IMR-90 (cell line): ENCODE results near the gene NR5A2. TPM values are rescaled to one million over a fixed set of nuclear protein-coding genes. Genes with fewer than 3 reads are reported as not detected.

ENCODE experiments used
- ATAC-seq: fragments of 200-7000 bp; cut with Tn5 transposase; 2 replicates; pipeline ENCODE4 v1.9.1; 2020; ENCODE audit warnings: low read depth, mild to moderate bottlenecking, moderate library complexity
- BruUV-seq: library from RNA; stranded (reverse); fragments of 400-500 nt; replicated peaks from 2 replicates; lab custom pipeline; 2021; lab: Mats Ljungman, UMichigan
- CTCF ChIA-PET: fragments of 300-600 bp; formaldehyde crosslinking; extraction: SDS; loops from one replicate; lab custom pipeline; 2021; ENCODE audit warnings: antibody characterized with exemption; lab: Yijun Ruan, JAX
- POLR2A ChIA-PET: fragments of 300-600 bp; sonication (Branson Sonifier 250); formaldehyde crosslinking; loops from one replicate; lab custom pipeline; 2022; ENCODE audit warnings: antibody characterized with exemption; ENCODE audit not compliant: unreplicated experiment; lab: Charles Lee
- DNase-seq: peaks from one replicate; pipeline ENCODE4 v3.0.0; 2013
- H2AFZ ChIP-seq: replicated peaks from 2 replicates; pipeline ENCODE3; 2013; ENCODE audit warnings: low read length, mild to moderate bottlenecking; ENCODE audit not compliant: poor library complexity
- H2AK5ac ChIP-seq: 2 replicates; pipeline ENCODE4 v1.6.1; 2013; ENCODE audit warnings: low read depth, low read length, inconsistent platforms
- H2AK9ac ChIP-seq: replicated peaks from 2 replicates; pipeline ENCODE3; 2013; ENCODE audit warnings: mild to moderate bottlenecking, low read depth, low read length, moderate library complexity; ENCODE audit not compliant: poor library complexity
- H2BK120ac ChIP-seq: 2 replicates; pipeline ENCODE4 v1.6.1; 2013; ENCODE audit warnings: low read depth, low read length, inconsistent platforms
- H2BK15ac ChIP-seq: 3 replicates; pipeline ENCODE4 v1.6.1; 2013; ENCODE audit warnings: low read depth, low read length, inconsistent platforms
- H2BK20ac ChIP-seq: 2 replicates; pipeline ENCODE4 v1.6.1; 2013; ENCODE audit warnings: low read depth, mild to moderate bottlenecking, inconsistent platforms, low read length, moderate library complexity
- H2BK5ac ChIP-seq: 2 replicates; pipeline ENCODE4 v1.6.1; 2013; ENCODE audit warnings: mild to moderate bottlenecking, low read depth, low read length, inconsistent platforms; ENCODE audit not compliant: poor library complexity, severe bottlenecking
- H3K14ac ChIP-seq: replicated peaks from 2 replicates; pipeline ENCODE4 v1.6.1; 2013; ENCODE audit warnings: low read depth, low read length, inconsistent platforms
- H3K18ac ChIP-seq: 2 replicates; pipeline ENCODE4 v1.6.1; 2013; ENCODE audit warnings: low read depth, low read length, control low read depth
- H3K23ac ChIP-seq: 2 replicates; pipeline ENCODE4 v1.6.1; 2013; ENCODE audit warnings: low read depth, low read length, inconsistent platforms
- H3K27ac ChIP-seq: 2 replicates; pipeline ENCODE4 v1.5.1; 2013; ENCODE audit warnings: mild to moderate bottlenecking, control low read depth, low read length; ENCODE audit not compliant: insufficient read depth
- H3K27me3 ChIP-seq: 2 replicates; pipeline ENCODE4 v1.6.1; 2013; ENCODE audit warnings: low read length; ENCODE audit not compliant: control insufficient read depth, insufficient read depth
- H3K36me3 ChIP-seq: 2 replicates; pipeline ENCODE4 v1.6.1; 2013; ENCODE audit warnings: low read length, mixed read lengths; ENCODE audit not compliant: control insufficient read depth, insufficient read depth
- H3K4ac ChIP-seq: 2 replicates; pipeline ENCODE4 v1.6.1; 2013; ENCODE audit warnings: low read depth, low read length, inconsistent platforms
- H3K4me1 ChIP-seq: 2 replicates; pipeline ENCODE4 v1.6.1; 2013; ENCODE audit warnings: low read length, mixed read lengths; ENCODE audit not compliant: control insufficient read depth, insufficient read depth
- H3K4me2 ChIP-seq: 2 replicates; pipeline ENCODE4 v1.6.1; 2013; ENCODE audit warnings: low read depth, mild to moderate bottlenecking, control low read depth, low read length, moderate library complexity
- H3K4me3 ChIP-seq: 2 replicates; pipeline ENCODE4 v1.5.1; 2013; ENCODE audit warnings: low read depth, mild to moderate bottlenecking, control low read depth, low read length, moderate library complexity; ENCODE audit not compliant: insufficient read depth
- H3K56ac ChIP-seq: 2 replicates; pipeline ENCODE4 v1.6.1; 2013; ENCODE audit warnings: low read length, inconsistent platforms; ENCODE audit not compliant: insufficient read depth; ENCODE audit errors: extremely low read depth
- H3K79me1 ChIP-seq, 2 experiments: 2 replicates each; pipeline ENCODE4 v1.6.1; 2013; ENCODE audit warnings: low read length in 2 of 2, inconsistent platforms in 1 of 2, low read depth in 1 of 2
- H3K9ac ChIP-seq: 2 replicates; pipeline ENCODE4 v1.6.1; 2013; ENCODE audit warnings: low read depth, low read length, control low read depth
- H3K9me1 ChIP-seq: 2 replicates; pipeline ENCODE4 v1.6.1; 2013; ENCODE audit warnings: low read length, inconsistent platforms; ENCODE audit not compliant: insufficient read depth
- H3K9me3 ChIP-seq: 2 replicates; pipeline ENCODE4 v1.6.1; 2013; ENCODE audit warnings: low read length; ENCODE audit not compliant: control insufficient read depth, insufficient read depth
- H4K20me1 ChIP-seq: 2 replicates; pipeline ENCODE4 v1.6.1; 2013; ENCODE audit warnings: low read length, inconsistent platforms; ENCODE audit not compliant: insufficient read depth
- H4K5ac ChIP-seq: 2 replicates; pipeline ENCODE4 v1.6.1; 2013; ENCODE audit warnings: mild to moderate bottlenecking, low read depth, low read length, control low read depth
- H4K8ac ChIP-seq, 2 experiments: 2 replicates each; pipeline ENCODE4 v1.6.1; 2013; ENCODE audit warnings: low read depth in 2 of 2, low read length in 2 of 2, control low read depth in 1 of 2, inconsistent platforms in 1 of 2
- H4K91ac ChIP-seq: 2 replicates; pipeline ENCODE4 v1.6.1; 2013; ENCODE audit warnings: low read depth, low read length, inconsistent platforms; ENCODE audit not compliant: insufficient read depth
- BHLHE40 ChIP-seq: fragments of 150-350 bp; IDR thresholded peaks from 2 replicates; pipeline ENCODE4 v1.6.1; 2016; ENCODE audit warnings: mild to moderate bottlenecking, low read depth, low read length
- CEBPB ChIP-seq: IDR thresholded peaks from 2 replicates; pipeline ENCODE4 v1.6.1; 2012; ENCODE audit warnings: low read depth, low read length, improper control_type of control experiment
- CTCF ChIP-seq: conservative IDR thresholded peaks from 2 replicates; pipeline ENCODE4 v1.5.1; 2012; ENCODE audit warnings: mild to moderate bottlenecking, low read depth, low read length, improper control_type of control experiment
- MAFK ChIP-seq: IDR thresholded peaks from 2 replicates; pipeline ENCODE4 v1.6.1; 2012; ENCODE audit warnings: low read depth, low read length, improper control_type of control experiment
- MAZ ChIP-seq: IDR thresholded peaks from 2 replicates; pipeline ENCODE4 v1.6.1; 2012; ENCODE audit warnings: low read depth, mild to moderate bottlenecking, low read length, improper control_type of control experiment, moderate library complexity, borderline replicate concordance
- MXI1 ChIP-seq: IDR thresholded peaks from 2 replicates; pipeline ENCODE4 v1.6.1; 2012; ENCODE audit warnings: low read depth, mild to moderate bottlenecking, low read length, moderate library complexity, borderline replicate concordance
- NFE2L2 ChIP-seq: fragments of 150-350 bp; IDR thresholded peaks from 2 replicates; pipeline ENCODE4 v1.6.1; 2016; ENCODE audit warnings: low read depth, mild to moderate bottlenecking, low read length
- RAD21 ChIP-seq: IDR thresholded peaks from 2 replicates; pipeline ENCODE4 v1.6.1; 2012; ENCODE audit warnings: low read length, improper control_type of control experiment
- RFX5 ChIP-seq: IDR thresholded peaks from 2 replicates; pipeline ENCODE4 v1.8.0; 2012; ENCODE audit warnings: low read depth, mild to moderate bottlenecking, low read length, moderate library complexity
- WGBS, 2 experiments: methylation state at CpG; one replicate each; pipeline versions ENCODE4 v1.1.5 to v1.1.7; 2013; ENCODE audit warnings: missing lambda C conversion rate in 2 of 2; ENCODE audit not compliant: insufficient read length in 1 of 2; ENCODE audit errors: extremely low coverage in 2 of 2; 5-methylcytosine and 5-hydroxymethylcytosine counted together
- dilution Hi-C: fragments of 300-500 bp; cut with HindIII; formaldehyde crosslinking; loops from one replicate; pipeline ENCODE4 v1.14.3; 2018; ENCODE audit warnings: low sequenced_read_pairs; ENCODE audit not compliant: unreplicated experiment
- in situ Hi-C: fragments of 300-500 bp; cut with MboI; formaldehyde crosslinking; loops from 3 replicates; pipeline ENCODE4 v1.14.3; 2019; ENCODE audit warnings: low sequenced_read_pairs, inconsistent platforms, mixed read lengths
- intact Hi-C: fragments of 100-400 bp; cut with micrococcal nuclease; formaldehyde crosslinking; loops from 2 replicates; pipeline ENCODE4 v1.10.0; 2022
- polyA plus RNA-seq, 3 experiments: library from polyadenylated mRNA; depleted of rRNA; stranded (reverse); fragments of >200 nt; gene quantifications; 2 replicates each; pipeline ENCODE4 v1.2.3, GENCODE V29; 2012; ENCODE audit warnings: low replicate concordance in 1 of 3
- total RNA-seq: library from RNA; depleted of rRNA; stranded (reverse); fragments of >200 nt; gene quantifications from 2 replicates; pipeline ENCODE4 v1.2.3, GENCODE V29; 2012

NR5A2 gene
- total and polyA plus RNA-seq, 2 of the 4 experiments (the other 2 are of a cell fraction) = 0.03 to 0.18 TPM

- no peak overlapping the region for H3K56ac ChIP-seq
- no peak overlapping the region for H2BK120ac ChIP-seq
- no peak overlapping the region for H3K14ac ChIP-seq
- H3K9ac ChIP-seq = no peak overlapping the region
- H3K27me3 ChIP-seq = peaks cover 66% of the 10 kb centered on the region
- H3K27ac ChIP-seq = no peak overlapping the region
- 51% methylated on average over 15 of the region's 35 CpGs; no CpG with 5 or more reads in 1 of the 2 experiments for WGBS, 2 experiments
- dilution Hi-C loops = no loop called here
- no TSS peak for BruUV-seq
- H2BK20ac ChIP-seq = no peak overlapping the region
- no peak overlapping the region for H3K23ac ChIP-seq
- no peak overlapping the region for H2BK5ac ChIP-seq
- no peak overlapping the region for H4K5ac ChIP-seq
- POLR2A ChIA-PET = interaction anchor here (0.6 kb wide), 1 partner anchor 122 kb away, joined by 7 read pairs; no protein-coding TSS in a partner anchor
- peaks cover 6% of the 10 kb centered on the region; the same call in 1 of the 2 replicates for H4K20me1 ChIP-seq
- CTCF ChIA-PET = no interaction called here
- TF ChIP-seq CTCF (no peak), MAZ (no peak), CEBPB (no peak), RAD21 (no peak), MAFK (no peak), BHLHE40 (no peak), MXI1 (no peak), RFX5 (no peak), NFE2L2 (no peak)
- H3K79me1 ChIP-seq = no peaks in the 10 kb centered on the region
- DNase-seq (no peak), ATAC-seq (no peak)
- no peak overlapping the region for H3K18ac ChIP-seq
- peak overlapping the region; percentile 14 for H2AFZ ChIP-seq
- H2BK15ac ChIP-seq = no peak overlapping the region
- no peak overlapping the region for H2AK5ac ChIP-seq
- H3K4me1 ChIP-seq = peaks cover 2% of the 10 kb centered on the region; the same call in 1 of the 2 replicates
- no peak overlapping the region for H4K91ac ChIP-seq
- in situ Hi-C loops = no loop called here
- H3K4ac ChIP-seq = no peak overlapping the region
- H3K9me3 ChIP-seq = peaks cover 4% of the 10 kb centered on the region; the same call in 1 of the 2 replicates
- intact Hi-C loops = no loop called here
- H2AK9ac ChIP-seq = no peak overlapping the region
- H3K36me3 ChIP-seq = no peaks in the 10 kb centered on the region
- no peak overlapping the region for H4K8ac ChIP-seq
- H3K4me2 ChIP-seq = no peak overlapping the region
- no peaks in the 10 kb centered on the region for H3K9me1 ChIP-seq
- no peak overlapping the region for H3K4me3 ChIP-seq
Observed at GRCh38 chr1:200041337-200042118, 14.0 kb downstream of the NR5A2 start.
